Natural killer cell (primary cell): Measurements from ENCODE around the gene KAT2B. TPM values are rescaled to one million over a fixed set of nuclear protein-coding genes. Genes with fewer than 3 reads are reported as not detected.

Source experiments
- ATAC-seq, 3 donors: fragments of 150-1000 bp in 2 of 3; fragments of 200-7000 bp in 1 of 3; cut with Tn5 transposase; 1 replicate in 1 of 3; 2 replicates in 2 of 3; pipeline ENCODE4 v1.10.0; 2021; ENCODE audit warnings: mild to moderate bottlenecking in 2 of 3, moderate library complexity in 2 of 3
- DNase-seq, 2 donors: peaks; one replicate each; pipeline versions ENCODE4 v3.0.0 to v3.0.0-alpha.2; 2013 to 2021; ENCODE audit warnings: mixed read lengths in 1 of 2
- H3K27ac ChIP-seq: one replicate; pipeline ENCODE4 v1.5.1; 2013; ENCODE audit warnings: mild to moderate bottlenecking, low read length
- H3K27me3 ChIP-seq: one replicate; pipeline ENCODE4 v1.6.1; 2013; ENCODE audit warnings: low read length; ENCODE audit not compliant: control insufficient read depth, insufficient read depth
- H3K36me3 ChIP-seq: one replicate; pipeline ENCODE4 v1.6.1; 2013; ENCODE audit warnings: low read length; ENCODE audit not compliant: control insufficient read depth, insufficient read depth
- H3K4me1 ChIP-seq: one replicate; pipeline ENCODE4 v1.6.1; 2013; ENCODE audit warnings: low read length; ENCODE audit not compliant: control insufficient read depth, insufficient read depth
- H3K4me3 ChIP-seq: one replicate; pipeline ENCODE4 v1.5.1; 2013; ENCODE audit warnings: low read length
- H3K9me3 ChIP-seq: one replicate; pipeline ENCODE4 v1.6.1; 2013; ENCODE audit warnings: low read length; ENCODE audit not compliant: control insufficient read depth, insufficient read depth
- H3K27ac Mint-ChIP-seq, 2 donors: one replicate each; pipeline ENCODE4 v1.8.0; 2022; ENCODE audit warnings: mild to moderate bottlenecking in 2 of 2, mixed read lengths in 2 of 2, moderate library complexity in 1 of 2
- H3K27me3 Mint-ChIP-seq, 2 donors: one replicate each; pipeline ENCODE4 v1.8.0; 2022; ENCODE audit warnings: low read depth in 2 of 2, mixed read lengths in 2 of 2
- H3K36me3 Mint-ChIP-seq: one replicate; pipeline ENCODE4 v1.8.0; 2022; ENCODE audit warnings: mixed read lengths
- H3K4me1 Mint-ChIP-seq, 2 donors: one replicate each; pipeline ENCODE4 v1.8.0; 2022; ENCODE audit warnings: mixed read lengths in 2 of 2
- H3K4me3 Mint-ChIP-seq: one replicate; pipeline ENCODE4 v1.8.0; 2022; ENCODE audit warnings: mild to moderate bottlenecking, moderate library complexity, mixed read lengths
- H3K9me3 Mint-ChIP-seq, 2 donors: one replicate each; pipeline ENCODE4 v1.8.0; 2022; ENCODE audit warnings: mixed read lengths in 2 of 2
- WGBS: methylation state at CpG from one replicate; pipeline ENCODE4 v1.1.7; 2013; ENCODE audit warnings: missing lambda C conversion rate; ENCODE audit not compliant: insufficient coverage; 5-methylcytosine and 5-hydroxymethylcytosine counted together
- intact Hi-C: fragments of 100-400 bp; cut with micrococcal nuclease; formaldehyde crosslinking; loops from one replicate; pipeline ENCODE4 v1.14.2; 2022
- total RNA-seq, 4 donors: library from RNA; stranded (reverse); fragments of 120-200 nt in 1 of 4; gene quantifications; one replicate each; pipeline versions ENCODE4 v1.2.3 to v1.2.4, GENCODE V29; 2013 to 2022
- TF ChIP-seq, protein P1 (sequence below): fragments of 200-600 bp; IDR thresholded peaks from one replicate; pipeline ENCODE4 v1.8.0; 2022; ENCODE audit warnings: antibody characterized with exemption

The KAT2B gene
- total RNA-seq, 3 donors from 2014 or later (not counting 1 experiment from before 2014, with no cell fraction given), result 132 to 156 (median 146) TPM

DNA sequence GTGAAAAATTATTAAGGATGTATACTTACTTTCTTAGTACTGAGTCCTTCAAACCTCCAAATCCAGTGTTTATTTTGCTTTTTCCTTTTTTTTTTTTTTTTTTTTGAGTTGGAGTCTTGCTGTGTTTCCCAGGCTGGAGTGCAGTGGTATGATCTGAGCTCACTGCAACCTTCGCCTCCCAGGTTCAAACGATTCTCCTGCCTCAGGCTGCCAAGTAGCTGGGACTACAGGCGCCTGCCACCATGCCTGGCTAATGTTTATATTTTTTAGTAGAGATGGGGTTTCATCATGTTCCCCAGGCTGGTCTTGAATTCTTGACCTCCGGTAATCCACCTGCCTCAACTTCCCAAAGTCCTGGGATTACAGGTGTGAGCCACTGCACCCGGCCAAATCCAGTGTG is 67.5 kb downstream of the KAT2B start:
- H3K36me3 ChIP-seq, result peaks cover 20% of the 10 kb centered on the region
- Mint-ChIP-seq H3K36me3 (no peaks in the 10 kb centered on the region), H3K4me1 (peaks cover 56 to 58% of the 10 kb centered on the region in 2 donors), H3K27ac (no peak overlapping the region), H3K9me3 (no peaks in the 10 kb centered on the region), H3K27me3 (no peaks in the 10 kb centered on the region), H3K4me3 (no peak overlapping the region)
- ATAC-seq (no peak), DNase-seq (no peak)
- intact Hi-C loops, result no loop called here
- 95% methylated on average over 5 of the region's 5 CpGs for WGBS
- H3K4me3 ChIP-seq, result no peak overlapping the region
- TF ChIP-seq, protein P1, sequence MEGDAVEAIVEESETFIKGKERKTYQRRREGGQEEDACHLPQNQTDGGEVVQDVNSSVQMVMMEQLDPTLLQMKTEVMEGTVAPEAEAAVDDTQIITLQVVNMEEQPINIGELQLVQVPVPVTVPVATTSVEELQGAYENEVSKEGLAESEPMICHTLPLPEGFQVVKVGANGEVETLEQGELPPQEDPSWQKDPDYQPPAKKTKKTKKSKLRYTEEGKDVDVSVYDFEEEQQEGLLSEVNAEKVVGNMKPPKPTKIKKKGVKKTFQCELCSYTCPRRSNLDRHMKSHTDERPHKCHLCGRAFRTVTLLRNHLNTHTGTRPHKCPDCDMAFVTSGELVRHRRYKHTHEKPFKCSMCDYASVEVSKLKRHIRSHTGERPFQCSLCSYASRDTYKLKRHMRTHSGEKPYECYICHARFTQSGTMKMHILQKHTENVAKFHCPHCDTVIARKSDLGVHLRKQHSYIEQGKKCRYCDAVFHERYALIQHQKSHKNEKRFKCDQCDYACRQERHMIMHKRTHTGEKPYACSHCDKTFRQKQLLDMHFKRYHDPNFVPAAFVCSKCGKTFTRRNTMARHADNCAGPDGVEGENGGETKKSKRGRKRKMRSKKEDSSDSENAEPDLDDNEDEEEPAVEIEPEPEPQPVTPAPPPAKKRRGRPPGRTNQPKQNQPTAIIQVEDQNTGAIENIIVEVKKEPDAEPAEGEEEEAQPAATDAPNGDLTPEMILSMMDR, result no peak
- H3K27me3 ChIP-seq, result no peaks in the 10 kb centered on the region
- no peaks in the 10 kb centered on the region for H3K9me3 ChIP-seq
- H3K27ac ChIP-seq, result no peak overlapping the region
- peaks cover 50% of the 10 kb centered on the region for H3K4me1 ChIP-seq

DNA sequence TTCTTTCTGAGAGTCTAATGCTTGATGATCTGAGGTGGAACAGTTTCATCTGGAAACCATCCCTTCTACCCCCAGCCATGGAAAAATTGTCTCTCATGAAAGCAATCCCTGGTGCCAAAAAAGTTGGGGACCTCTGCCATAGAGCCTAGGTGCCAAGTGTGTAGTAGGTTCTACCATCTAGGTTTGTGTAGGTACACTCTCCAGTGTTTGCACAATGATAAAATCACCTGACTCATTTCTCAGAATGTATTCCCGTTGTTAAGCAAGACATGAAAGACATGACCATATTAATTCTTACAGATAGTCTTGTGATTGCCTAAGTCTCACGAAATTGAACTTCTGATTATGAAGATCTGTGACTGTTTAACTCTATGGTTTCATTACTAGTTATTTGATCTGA is 68.6 kb downstream of the KAT2B start:
- intact Hi-C loops, result no loop called here
- no peak for ATAC-seq
- Histone ChIP-seq H3K27ac (no peak overlapping the region), H3K9me3 (no peaks in the 10 kb centered on the region), H3K4me3 (no peak overlapping the region), H3K4me1 (peaks cover 41% of the 10 kb centered on the region), H3K36me3 (peaks cover 29% of the 10 kb centered on the region), H3K27me3 (no peaks in the 10 kb centered on the region)
- Mint-ChIP-seq H3K27me3 (no peaks in the 10 kb centered on the region), H3K9me3 (no peaks in the 10 kb centered on the region), H3K27ac (peak overlapping the region; percentile 51 to 61), H3K4me3 (no peak overlapping the region), H3K4me1 (peaks cover 50 to 54% of the 10 kb centered on the region in 2 donors), H3K36me3 (peaks cover 7% of the 10 kb centered on the region)
- 86% methylated on average over 1 of the region's 2 CpGs for WGBS
- TF ChIP-seq, protein P1, result no peak
- DNase-seq, result no peak

DNA sequence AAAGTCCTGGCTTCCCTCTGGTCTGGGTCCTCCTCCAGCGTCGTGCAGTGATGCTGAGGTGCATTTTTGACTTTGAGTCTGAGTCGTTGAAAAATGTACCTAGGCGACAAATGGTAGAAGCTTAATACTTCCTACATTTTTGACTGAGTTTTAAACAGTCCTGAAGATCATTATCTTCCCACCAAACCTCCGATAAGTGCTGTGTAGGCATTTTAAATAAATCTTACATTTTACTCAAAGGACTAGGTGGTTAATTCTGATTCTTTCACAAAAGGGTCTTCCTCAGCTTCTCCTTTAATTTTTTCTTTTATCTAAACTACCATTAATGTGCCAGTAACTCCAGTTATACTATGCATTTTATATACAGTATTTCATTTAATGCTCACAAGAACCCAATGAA is 70.6 kb downstream of the KAT2B start:
- Histone ChIP-seq H3K27ac (no peak overlapping the region), H3K27me3 (no peaks in the 10 kb centered on the region), H3K36me3 (peaks cover 49% of the 10 kb centered on the region), H3K9me3 (no peaks in the 10 kb centered on the region), H3K4me1 (peaks cover 22% of the 10 kb centered on the region), H3K4me3 (no peak overlapping the region)
- no peak for ATAC-seq
- intact Hi-C loops, result no loop called here
- Mint-ChIP-seq H3K36me3 (peaks cover 13% of the 10 kb centered on the region), H3K27ac (no peak overlapping the region), H3K27me3 (no peaks in the 10 kb centered on the region), H3K4me3 (no peak overlapping the region), H3K4me1 (peaks cover 33 to 38% of the 10 kb centered on the region in 2 donors), H3K9me3 (no peaks in the 10 kb centered on the region)
- DNase-seq, result no peak
- WGBS, result 99% methylated on average over 5 of the region's 5 CpGs
- TF ChIP-seq, protein P1, result no peak

DNA sequence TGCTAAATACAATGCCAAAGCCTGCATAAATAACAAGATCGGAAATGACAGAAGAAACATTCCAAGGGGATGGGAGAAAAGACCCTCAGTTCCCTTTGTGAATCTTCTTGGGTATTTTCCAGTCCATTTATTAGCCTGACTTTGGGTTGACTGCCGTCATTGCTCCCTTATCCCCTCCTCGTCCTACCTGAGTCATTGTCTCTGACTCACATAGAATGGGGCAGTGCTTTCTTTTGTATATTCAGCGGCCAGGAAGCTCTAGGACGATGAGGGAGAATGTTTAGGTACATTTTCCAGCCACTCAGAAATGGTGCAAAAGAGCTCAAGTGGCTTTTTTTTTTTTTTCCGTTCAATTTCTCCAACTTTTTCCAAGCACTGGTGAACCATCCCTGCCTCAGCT is 71.6 kb downstream of the KAT2B start:
- H3K4me3 Mint-ChIP-seq, result no peak overlapping the region
- TF ChIP-seq, protein P1, result no peak
- DNase-seq (no peak), ATAC-seq (no peak)
- H3K27ac ChIP-seq, result no peak overlapping the region
- no peaks in the 10 kb centered on the region for H3K27me3 Mint-ChIP-seq
- no peaks in the 10 kb centered on the region for H3K9me3 ChIP-seq
- H3K4me1 ChIP-seq, result peaks cover 21% of the 10 kb centered on the region
- no peak overlapping the region for H3K4me3 ChIP-seq
- peaks cover 59% of the 10 kb centered on the region for H3K36me3 ChIP-seq
- H3K9me3 Mint-ChIP-seq, result no peaks in the 10 kb centered on the region
- H3K27me3 ChIP-seq, result no peaks in the 10 kb centered on the region
- peaks cover 30 to 33% of the 10 kb centered on the region in 2 donors for H3K4me1 Mint-ChIP-seq
- intact Hi-C loops, result no loop called here
- peaks cover 13% of the 10 kb centered on the region for H3K36me3 Mint-ChIP-seq
- H3K27ac Mint-ChIP-seq, result no peak overlapping the region
- 98% methylated on average over 5 of the region's 6 CpGs for WGBS
